ENCODE data around the gene TMEM135. TPM values are rescaled to one million over a fixed set of nuclear protein-coding genes. Genes with fewer than 3 reads are reported as not detected.

The TMEM135 gene
- total RNA-seq, 4 donors from 2014 or later = 13.1 to 123 (median 19.1) TPM

DNA sequence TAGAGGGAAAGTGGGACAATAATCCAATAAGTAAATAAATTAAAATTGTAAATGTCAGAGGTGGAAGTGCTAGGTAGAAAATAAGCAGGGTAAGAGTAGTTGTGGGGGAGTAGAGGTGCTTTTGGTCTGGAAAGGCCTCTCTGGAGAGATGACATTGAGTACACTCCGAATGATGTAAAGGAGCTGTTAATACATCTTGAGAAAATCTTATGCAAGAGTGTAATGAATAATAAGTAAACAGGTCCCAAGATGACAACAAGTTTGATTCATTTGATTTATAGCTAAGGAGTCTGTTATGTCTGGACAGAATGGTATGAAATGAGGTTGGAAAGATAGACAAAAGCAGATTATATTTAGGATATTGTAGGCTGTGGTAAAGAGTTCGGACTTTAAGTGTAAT is 87.5 kb downstream of the TMEM135 start:
- TF ChIP-seq EP300 (IDR thresholded peaks at IDR 0.05; ENCODE audit: low read depth) (no peak), POLR2A (IDR thresholded peaks at IDR 0.05) (no peak), POLR2AphosphoS5 (IDR thresholded peaks at IDR 0.05) (no peak)
- TF ChIP-seq, protein P1, sequence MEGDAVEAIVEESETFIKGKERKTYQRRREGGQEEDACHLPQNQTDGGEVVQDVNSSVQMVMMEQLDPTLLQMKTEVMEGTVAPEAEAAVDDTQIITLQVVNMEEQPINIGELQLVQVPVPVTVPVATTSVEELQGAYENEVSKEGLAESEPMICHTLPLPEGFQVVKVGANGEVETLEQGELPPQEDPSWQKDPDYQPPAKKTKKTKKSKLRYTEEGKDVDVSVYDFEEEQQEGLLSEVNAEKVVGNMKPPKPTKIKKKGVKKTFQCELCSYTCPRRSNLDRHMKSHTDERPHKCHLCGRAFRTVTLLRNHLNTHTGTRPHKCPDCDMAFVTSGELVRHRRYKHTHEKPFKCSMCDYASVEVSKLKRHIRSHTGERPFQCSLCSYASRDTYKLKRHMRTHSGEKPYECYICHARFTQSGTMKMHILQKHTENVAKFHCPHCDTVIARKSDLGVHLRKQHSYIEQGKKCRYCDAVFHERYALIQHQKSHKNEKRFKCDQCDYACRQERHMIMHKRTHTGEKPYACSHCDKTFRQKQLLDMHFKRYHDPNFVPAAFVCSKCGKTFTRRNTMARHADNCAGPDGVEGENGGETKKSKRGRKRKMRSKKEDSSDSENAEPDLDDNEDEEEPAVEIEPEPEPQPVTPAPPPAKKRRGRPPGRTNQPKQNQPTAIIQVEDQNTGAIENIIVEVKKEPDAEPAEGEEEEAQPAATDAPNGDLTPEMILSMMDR (IDR thresholded peaks at IDR 0.05) = no peak
- in situ Hi-C loops (cut with MboI; ENCODE audit: low pct_ligation_motif_present in 1 of 4, low pct_unique_long_range_greater_than_20kb in 1 of 4, low sequenced_read_pairs in 3 of 4) (no loop called here), intact Hi-C loops (cut with DNase I; ENCODE audit: low total_unique reads) (no loop called here)
- WGBS, 2 donors (ENCODE audit: low coverage in 1 of 2) = 85 to 88% methylated on average over 2 of the region's 2 CpGs
- Histone ChIP-seq H3K9me3 (no peaks in the 10 kb centered on the region), H3K27ac (no peak overlapping the region), H3K4me1 (peaks cover 0 to 4% (median 0%) of the 10 kb centered on the region in 4 donors), H3K27me3 (no peaks in the 10 kb centered on the region), H3K36me3 (no peaks in the 10 kb centered on the region), H3K4me3 (no peak overlapping the region)
- DNase-seq = no peak

DNA sequence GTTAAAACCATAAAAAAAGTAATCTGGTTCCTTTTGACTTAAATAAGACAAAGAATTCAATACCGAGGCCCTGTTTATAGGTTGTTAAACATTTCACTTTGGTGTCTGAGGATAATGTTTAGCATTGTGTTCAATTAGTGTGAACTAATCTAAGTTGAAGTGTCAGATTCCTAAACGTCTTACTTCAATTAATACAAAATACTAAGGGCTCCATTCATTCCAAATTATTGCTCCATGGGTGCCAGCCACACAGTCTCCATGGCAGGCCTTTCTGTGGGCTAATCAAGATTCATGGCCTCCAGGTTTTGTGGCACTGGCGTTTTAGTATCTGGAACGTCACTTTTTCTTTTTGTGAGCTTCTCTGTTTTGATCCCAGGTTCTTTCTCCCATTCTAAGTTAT is 89.4 kb downstream of the TMEM135 start:
- H3K27me3 ChIP-seq = no peaks in the 10 kb centered on the region
- TF ChIP-seq POLR2AphosphoS5 (IDR thresholded peaks at IDR 0.05) (no peak), EP300 (IDR thresholded peaks at IDR 0.05; ENCODE audit: low read depth) (no peak), POLR2A (IDR thresholded peaks at IDR 0.05) (no peak)
- TF ChIP-seq, protein P1 (IDR thresholded peaks at IDR 0.05) = no peak
- no peak overlapping the region for H3K27ac ChIP-seq
- H3K9me3 ChIP-seq = no peaks in the 10 kb centered on the region
- H3K36me3 ChIP-seq = no peaks in the 10 kb centered on the region
- in situ Hi-C loops (cut with MboI; ENCODE audit: low pct_ligation_motif_present in 1 of 4, low pct_unique_long_range_greater_than_20kb in 1 of 4, low sequenced_read_pairs in 3 of 4) (no loop called here), intact Hi-C loops (cut with DNase I; ENCODE audit: low total_unique reads) (no loop called here)
- WGBS, 2 donors (ENCODE audit: low coverage in 1 of 2) = 68 to 70% methylated on average over 2 to 4 of the region's 4 CpGs
- no peak for DNase-seq
- H3K4me3 ChIP-seq = no peak overlapping the region
- H3K4me1 ChIP-seq = peaks cover 0 to 4% (median 0%) of the 10 kb centered on the region in 4 donors

DNA sequence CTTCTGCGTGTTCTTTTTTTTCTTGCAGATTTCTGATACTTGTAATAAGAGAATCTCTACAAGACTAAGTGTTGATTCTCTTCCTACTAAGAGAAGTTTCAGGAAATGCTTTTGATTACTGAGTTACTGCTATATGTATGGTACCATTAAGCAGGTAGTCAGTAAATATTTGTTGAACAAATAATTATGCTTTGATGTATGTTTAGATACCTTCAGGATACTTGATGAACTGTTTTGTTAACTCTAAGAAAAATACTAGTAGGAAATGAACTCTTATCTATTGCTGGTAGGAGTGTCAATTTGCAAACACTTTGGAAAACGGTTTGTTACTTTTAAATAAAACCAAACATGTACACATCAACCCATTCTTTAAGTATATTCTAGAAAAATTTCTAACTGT is 90.6 kb downstream of the TMEM135 start:
- H3K36me3 ChIP-seq = no peaks in the 10 kb centered on the region
- intact Hi-C loops (cut with DNase I; ENCODE audit: low total_unique reads) (no loop called here), in situ Hi-C loops (cut with MboI; ENCODE audit: low pct_ligation_motif_present in 1 of 4, low pct_unique_long_range_greater_than_20kb in 1 of 4, low sequenced_read_pairs in 3 of 4) (no loop called here)
- H3K27me3 ChIP-seq = no peaks in the 10 kb centered on the region
- peaks cover 0 to 4% (median 0%) of the 10 kb centered on the region in 4 donors for H3K4me1 ChIP-seq
- no peak overlapping the region for H3K4me3 ChIP-seq
- no peak for DNase-seq
- no peaks in the 10 kb centered on the region for H3K9me3 ChIP-seq
- TF ChIP-seq, protein P1 (IDR thresholded peaks at IDR 0.05) = no peak
- TF ChIP-seq EP300 (IDR thresholded peaks at IDR 0.05; ENCODE audit: low read depth) (no peak), POLR2A (IDR thresholded peaks at IDR 0.05) (no peak), POLR2AphosphoS5 (IDR thresholded peaks at IDR 0.05) (no peak)
- WGBS, 2 donors (ENCODE audit: low coverage in 1 of 2) = 61 to 72% methylated on average over 2 of the region's 2 CpGs
- no peak overlapping the region for H3K27ac ChIP-seq

DNA sequence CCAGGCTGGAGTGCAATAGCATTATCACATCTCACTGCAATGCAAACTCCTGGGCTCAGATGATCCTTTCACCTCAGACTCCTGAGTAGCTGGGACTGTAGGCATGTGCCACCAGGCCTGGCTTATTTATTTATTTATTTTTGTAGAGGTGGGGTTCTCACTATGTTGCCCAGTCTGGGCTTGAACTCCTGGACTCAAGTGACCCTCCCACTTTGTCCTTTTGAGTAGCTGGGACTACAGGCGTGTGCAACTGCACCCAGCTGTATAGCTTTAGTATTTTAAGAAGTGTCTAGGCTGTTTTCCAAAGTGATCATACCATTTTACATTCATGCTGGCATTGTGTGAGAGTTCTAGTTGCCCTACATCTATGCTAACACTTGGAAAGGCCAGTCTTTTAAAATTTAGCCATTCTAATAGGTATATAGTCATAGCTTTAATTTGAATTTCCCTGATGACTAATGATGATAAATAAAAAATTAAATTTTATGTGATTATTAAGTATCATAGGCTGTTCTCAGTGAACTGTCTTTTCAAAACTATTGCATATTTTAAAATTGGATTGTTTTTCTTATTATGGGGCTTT is 96.9 kb downstream of the TMEM135 start:
- H3K4me1 ChIP-seq = no peaks in the 10 kb centered on the region
- no peak overlapping the region for H3K4me3 ChIP-seq
- DNase-seq = no peak
- H3K9me3 ChIP-seq = peaks cover 3 to 8% of the 10 kb centered on the region in 2 donors
- H3K27me3 ChIP-seq = no peaks in the 10 kb centered on the region
- in situ Hi-C loops (cut with MboI; ENCODE audit: low pct_ligation_motif_present in 1 of 4, low pct_unique_long_range_greater_than_20kb in 1 of 4, low sequenced_read_pairs in 3 of 4) = no loop called here
- H3K36me3 ChIP-seq = peaks cover 0 to 5% (median 0%) of the 10 kb centered on the region in 4 donors
- 83 to 100% methylated on average over 1 of the region's 1 CpG for WGBS, 2 donors (ENCODE audit: low coverage in 1 of 2)
- no peak overlapping the region for H3K27ac ChIP-seq
- TF ChIP-seq, protein P1 (IDR thresholded peaks at IDR 0.05) = no peak
- no peak for TF ChIP-seq EP300 (IDR thresholded peaks at IDR 0.05; ENCODE audit: low read depth)
- no peak for TF ChIP-seq POLR2A (IDR thresholded peaks at IDR 0.05)
- no peak for TF ChIP-seq POLR2AphosphoS5 (IDR thresholded peaks at IDR 0.05)
- intact Hi-C loops (cut with DNase I; ENCODE audit: low total_unique reads) = no loop called here

Measured in transverse colon (tissue), 4 donors.